HEK293T (cell line): ENCODE data around the gene ATP1A2.

ENCODE experiments used
- ARNT ChIP-seq: fragments of 450-650 bp; IDR thresholded peaks from 2 replicates; pipeline ENCODE4 v1.6.1; 2017; ENCODE audit warnings: mild to moderate bottlenecking
- BHLHE40 ChIP-seq: fragments of 450-650 bp; IDR thresholded peaks from 2 replicates; pipeline ENCODE4 v1.6.1; 2016; ENCODE audit warnings: mild to moderate bottlenecking, moderate library complexity, borderline replicate concordance
- CTBP1 ChIP-seq: fragments of 450-650 bp; IDR thresholded peaks from 2 replicates; pipeline ENCODE4 v1.6.1; 2016; ENCODE audit warnings: borderline replicate concordance
- ELF4 ChIP-seq: fragments of 450-650 bp; IDR thresholded peaks from 2 replicates; pipeline ENCODE4 v1.6.1; 2017; ENCODE audit warnings: antibody characterized with exemption
- FOXA1 ChIP-seq: fragments of 450-650 bp; IDR thresholded peaks from 2 replicates; pipeline ENCODE4 v1.6.1; 2016; ENCODE audit warnings: mild to moderate bottlenecking
- FOXK2 ChIP-seq: fragments of 450-650 bp; IDR thresholded peaks from 2 replicates; pipeline ENCODE4 v1.6.1; 2016; ENCODE audit warnings: mild to moderate bottlenecking
- FOXM1 ChIP-seq: fragments of 450-650 bp; IDR thresholded peaks from 2 replicates; pipeline ENCODE4 v1.6.1; 2017; ENCODE audit warnings: mild to moderate bottlenecking, borderline replicate concordance
- L3MBTL2 ChIP-seq: fragments of 450-650 bp; conservative IDR thresholded peaks from 2 replicates; pipeline ENCODE4 v1.6.1; 2016; ENCODE audit warnings: mild to moderate bottlenecking
- LEF1 ChIP-seq: fragments of 450-650 bp; IDR thresholded peaks from 2 replicates; pipeline ENCODE4 v1.6.1; 2017; ENCODE audit warnings: mild to moderate bottlenecking, borderline replicate concordance
- PKNOX1 ChIP-seq: fragments of 450-650 bp; IDR thresholded peaks from 2 replicates; pipeline ENCODE4 v1.6.1; 2016
- SP1 ChIP-seq: fragments of 450-650 bp; IDR thresholded peaks from 2 replicates; pipeline ENCODE4 v1.6.1; 2017
- SUZ12 ChIP-seq: fragments of 450-650 bp; IDR thresholded peaks from 2 replicates; pipeline ENCODE4 v1.6.1; 2016; ENCODE audit warnings: mild to moderate bottlenecking
- ZNF384 ChIP-seq: fragments of 450-650 bp; IDR thresholded peaks from 2 replicates; pipeline ENCODE4 v1.6.1; 2016

GRCh38 chr1:160162931-160163330, 47.4 kb downstream of the ATP1A2 start:
- TF ChIP-seq SUZ12 (no peak), ELF4 (no peak), L3MBTL2 (no peak), FOXM1 (no peak), BHLHE40 (no peak), ARNT (no peak), ZNF384 (no peak), FOXK2 (no peak), SP1 (no peak), FOXA1 (no peak), PKNOX1 (no peak), CTBP1 (no peak), LEF1 (no peak)
